ENCODE data around the gene C1QTNF12. TPM values are rescaled to one million over a fixed set of nuclear protein-coding genes. Genes with fewer than 3 reads are reported as not detected.

C1QTNF12 gene
- polyA plus RNA-seq, 1 of the 3 experiments (the other 2 are of a cell fraction) = 0.59 TPM

GRCh38 chr1:1239614-1240347 lies 6.7 kb downstream of the C1QTNF12 start:
- WGBS (ENCODE audit: low lambda C conversion rate) = 5% methylated on average over 3 of the region's 30 CpGs
- Histone ChIP-seq H3K36me3 (replicated peaks in 1 of 2; ENCODE audit: control insufficient read depth in 1 of 2, insufficient read depth in 2 of 2, low read length in 1 of 2) (peaks cover 0 to 7% of the 10 kb centered on the region in 2 experiments), H3K4me1 (ENCODE audit: control insufficient read depth in 1 of 2, insufficient read depth in 2 of 2, low read depth in 1 of 2, low read length in 1 of 2) (peaks cover 0 to 18% of the 10 kb centered on the region in 2 experiments; a peak in 1 of 4 replicates), H3K27ac (ENCODE audit: low read depth in 2 of 2, low read length in 1 of 2) (no peak overlapping the region), H3K79me2 (ENCODE audit: insufficient read depth) (no peaks in the 10 kb centered on the region), H2AFZ (ENCODE audit: low read depth) (no peak overlapping the region), H3K27me3 (ENCODE audit: insufficient read depth) (no peaks in the 10 kb centered on the region), H3K9me3 (no peaks in the 10 kb centered on the region), H3F3A (replicated peaks; ENCODE audit: insufficient read depth) (no peaks in the 10 kb centered on the region), H4K20me1 (ENCODE audit: insufficient read depth) (no peaks in the 10 kb centered on the region), H3K9me2 (no peaks in the 10 kb centered on the region), H3K9ac (no peak overlapping the region), H3K4me3 (ENCODE audit: low read depth in 2 of 2, low read length in 1 of 2) (no peak overlapping the region), H3K4me2 (no peak overlapping the region)
- TF ChIP-seq FOSL2 (IDR thresholded peaks at IDR 0.05; ENCODE audit: borderline replicate concordance, low read depth) = no peak
- no peak for TF ChIP-seq YY1 (IDR thresholded peaks at IDR 0.05; ENCODE audit: low read depth)
- no peak for TF ChIP-seq IRF3 (IDR thresholded peaks at IDR 0.05; ENCODE audit: low read depth, low read length)
- no peak for TF ChIP-seq RXRA (IDR thresholded peaks at IDR 0.05; ENCODE audit: borderline replicate concordance, low read depth)
- no peak for TF ChIP-seq GATA2 (CRISPR knock-in tag; IDR thresholded peaks at IDR 0.05)
- no peak for TF ChIP-seq NRF1 (IDR thresholded peaks at IDR 0.05; ENCODE audit: low read depth, low read length)
- TF ChIP-seq TAF1 (IDR thresholded peaks at IDR 0.05; ENCODE audit: borderline replicate concordance, low read depth, low read length) = no peak
- TF ChIP-seq REST (IDR thresholded peaks at IDR 0.05; ENCODE audit: low read depth, low read length) = no peak
- TF ChIP-seq ZBTB33 (IDR thresholded peaks at IDR 0.05; ENCODE audit: borderline replicate concordance, low read depth) = no peak
- TF ChIP-seq USF1 (IDR thresholded peaks at IDR 0.05; ENCODE audit: borderline replicate concordance, low read depth) = no peak
- TF ChIP-seq SIN3A (IDR thresholded peaks at IDR 0.05; ENCODE audit: borderline replicate concordance, low read depth, low read length) = no peak
- TF ChIP-seq CTCF (IDR thresholded peaks at IDR 0.05) = no peak
- TF ChIP-seq USF2 (IDR thresholded peaks at IDR 0.05; ENCODE audit: borderline replicate concordance, low read depth, low read length) = no peak
- TF ChIP-seq NFIC (IDR thresholded peaks at IDR 0.05; ENCODE audit: borderline replicate concordance) = no peak
- no peak for TF ChIP-seq RFX5 (IDR thresholded peaks at IDR 0.05; ENCODE audit: low read length)
- TF ChIP-seq PBX3 (IDR thresholded peaks at IDR 0.05) = no peak
- TF ChIP-seq RAD21 (IDR thresholded peaks at IDR 0.05; ENCODE audit: low read length) = no peak
- TF ChIP-seq GABPA (IDR thresholded peaks at IDR 0.05; ENCODE audit: low read depth) = no peak
- CTCF ChIA-PET = interaction anchor here (0.7 to 5.1 kb wide), 4 partner anchors 11 to 238 kb away, joined by 3 to 43 read pairs (median 8); no protein-coding TSS in a partner anchor
- POLR2A ChIA-PET = no interaction called here
- peak; percentile 63 for DNase-seq

All from SK-N-SH (cell line).